IMR-90 (cell line): Measurements from ENCODE around the gene IFFO2. TPM values are rescaled to one million over a fixed set of nuclear protein-coding genes. Genes with fewer than 3 reads are reported as not detected.

Source experiments
- ATAC-seq: fragments of 200-7000 bp; cut with Tn5 transposase; 2 replicates; pipeline ENCODE4 v1.9.1; 2020; ENCODE audit warnings: low read depth, mild to moderate bottlenecking, moderate library complexity
- BruUV-seq: library from RNA; stranded (reverse); fragments of 400-500 nt; replicated peaks from 2 replicates; lab custom pipeline; 2021; lab: Mats Ljungman, UMichigan
- CTCF ChIA-PET: fragments of 300-600 bp; formaldehyde crosslinking; extraction: SDS; loops from one replicate; lab custom pipeline; 2021; ENCODE audit warnings: antibody characterized with exemption; lab: Yijun Ruan, JAX
- POLR2A ChIA-PET: fragments of 300-600 bp; sonication (Branson Sonifier 250); formaldehyde crosslinking; loops from one replicate; lab custom pipeline; 2022; ENCODE audit warnings: antibody characterized with exemption; ENCODE audit not compliant: unreplicated experiment; lab: Charles Lee
- DNase-seq: peaks from one replicate; pipeline ENCODE4 v3.0.0; 2013
- H2AFZ ChIP-seq: replicated peaks from 2 replicates; pipeline ENCODE3; 2013; ENCODE audit warnings: low read length, mild to moderate bottlenecking; ENCODE audit not compliant: poor library complexity
- H2AK5ac ChIP-seq: 2 replicates; pipeline ENCODE4 v1.6.1; 2013; ENCODE audit warnings: low read depth, low read length, inconsistent platforms
- H2AK9ac ChIP-seq: replicated peaks from 2 replicates; pipeline ENCODE3; 2013; ENCODE audit warnings: mild to moderate bottlenecking, low read depth, low read length, moderate library complexity; ENCODE audit not compliant: poor library complexity
- H2BK120ac ChIP-seq: 2 replicates; pipeline ENCODE4 v1.6.1; 2013; ENCODE audit warnings: low read depth, low read length, inconsistent platforms
- H2BK15ac ChIP-seq: 3 replicates; pipeline ENCODE4 v1.6.1; 2013; ENCODE audit warnings: low read depth, low read length, inconsistent platforms
- H2BK20ac ChIP-seq: 2 replicates; pipeline ENCODE4 v1.6.1; 2013; ENCODE audit warnings: low read depth, mild to moderate bottlenecking, inconsistent platforms, low read length, moderate library complexity
- H2BK5ac ChIP-seq: 2 replicates; pipeline ENCODE4 v1.6.1; 2013; ENCODE audit warnings: mild to moderate bottlenecking, low read depth, low read length, inconsistent platforms; ENCODE audit not compliant: poor library complexity, severe bottlenecking
- H3K14ac ChIP-seq: replicated peaks from 2 replicates; pipeline ENCODE4 v1.6.1; 2013; ENCODE audit warnings: low read depth, low read length, inconsistent platforms
- H3K18ac ChIP-seq: 2 replicates; pipeline ENCODE4 v1.6.1; 2013; ENCODE audit warnings: low read depth, low read length, control low read depth
- H3K23ac ChIP-seq: 2 replicates; pipeline ENCODE4 v1.6.1; 2013; ENCODE audit warnings: low read depth, low read length, inconsistent platforms
- H3K27ac ChIP-seq: 2 replicates; pipeline ENCODE4 v1.5.1; 2013; ENCODE audit warnings: mild to moderate bottlenecking, control low read depth, low read length; ENCODE audit not compliant: insufficient read depth
- H3K27me3 ChIP-seq: 2 replicates; pipeline ENCODE4 v1.6.1; 2013; ENCODE audit warnings: low read length; ENCODE audit not compliant: control insufficient read depth, insufficient read depth
- H3K36me3 ChIP-seq: 2 replicates; pipeline ENCODE4 v1.6.1; 2013; ENCODE audit warnings: low read length, mixed read lengths; ENCODE audit not compliant: control insufficient read depth, insufficient read depth
- H3K4ac ChIP-seq: 2 replicates; pipeline ENCODE4 v1.6.1; 2013; ENCODE audit warnings: low read depth, low read length, inconsistent platforms
- H3K4me1 ChIP-seq: 2 replicates; pipeline ENCODE4 v1.6.1; 2013; ENCODE audit warnings: low read length, mixed read lengths; ENCODE audit not compliant: control insufficient read depth, insufficient read depth
- H3K4me2 ChIP-seq: 2 replicates; pipeline ENCODE4 v1.6.1; 2013; ENCODE audit warnings: low read depth, mild to moderate bottlenecking, control low read depth, low read length, moderate library complexity
- H3K4me3 ChIP-seq: 2 replicates; pipeline ENCODE4 v1.5.1; 2013; ENCODE audit warnings: low read depth, mild to moderate bottlenecking, control low read depth, low read length, moderate library complexity; ENCODE audit not compliant: insufficient read depth
- H3K56ac ChIP-seq: 2 replicates; pipeline ENCODE4 v1.6.1; 2013; ENCODE audit warnings: low read length, inconsistent platforms; ENCODE audit not compliant: insufficient read depth; ENCODE audit errors: extremely low read depth
- H3K79me1 ChIP-seq, 2 experiments: 2 replicates each; pipeline ENCODE4 v1.6.1; 2013; ENCODE audit warnings: low read length in 2 of 2, inconsistent platforms in 1 of 2, low read depth in 1 of 2
- H3K9ac ChIP-seq: 2 replicates; pipeline ENCODE4 v1.6.1; 2013; ENCODE audit warnings: low read depth, low read length, control low read depth
- H3K9me1 ChIP-seq: 2 replicates; pipeline ENCODE4 v1.6.1; 2013; ENCODE audit warnings: low read length, inconsistent platforms; ENCODE audit not compliant: insufficient read depth
- H3K9me3 ChIP-seq: 2 replicates; pipeline ENCODE4 v1.6.1; 2013; ENCODE audit warnings: low read length; ENCODE audit not compliant: control insufficient read depth, insufficient read depth
- H4K20me1 ChIP-seq: 2 replicates; pipeline ENCODE4 v1.6.1; 2013; ENCODE audit warnings: low read length, inconsistent platforms; ENCODE audit not compliant: insufficient read depth
- H4K5ac ChIP-seq: 2 replicates; pipeline ENCODE4 v1.6.1; 2013; ENCODE audit warnings: mild to moderate bottlenecking, low read depth, low read length, control low read depth
- H4K8ac ChIP-seq, 2 experiments: 2 replicates each; pipeline ENCODE4 v1.6.1; 2013; ENCODE audit warnings: low read depth in 2 of 2, low read length in 2 of 2, control low read depth in 1 of 2, inconsistent platforms in 1 of 2
- H4K91ac ChIP-seq: 2 replicates; pipeline ENCODE4 v1.6.1; 2013; ENCODE audit warnings: low read depth, low read length, inconsistent platforms; ENCODE audit not compliant: insufficient read depth
- BHLHE40 ChIP-seq: fragments of 150-350 bp; IDR thresholded peaks from 2 replicates; pipeline ENCODE4 v1.6.1; 2016; ENCODE audit warnings: mild to moderate bottlenecking, low read depth, low read length
- CEBPB ChIP-seq: IDR thresholded peaks from 2 replicates; pipeline ENCODE4 v1.6.1; 2012; ENCODE audit warnings: low read depth, low read length, improper control_type of control experiment
- FOS ChIP-seq: fragments of 150-350 bp; IDR thresholded peaks from 2 replicates; pipeline ENCODE4 v1.6.1; 2016; ENCODE audit warnings: low read depth, low read length
- MAFK ChIP-seq: IDR thresholded peaks from 2 replicates; pipeline ENCODE4 v1.6.1; 2012; ENCODE audit warnings: low read depth, low read length, improper control_type of control experiment
- MAZ ChIP-seq: IDR thresholded peaks from 2 replicates; pipeline ENCODE4 v1.6.1; 2012; ENCODE audit warnings: low read depth, mild to moderate bottlenecking, low read length, improper control_type of control experiment, moderate library complexity, borderline replicate concordance
- RFX5 ChIP-seq: IDR thresholded peaks from 2 replicates; pipeline ENCODE4 v1.8.0; 2012; ENCODE audit warnings: low read depth, mild to moderate bottlenecking, low read length, moderate library complexity
- WGBS, 2 experiments: methylation state at CpG; one replicate each; pipeline versions ENCODE4 v1.1.5 to v1.1.7; 2013; ENCODE audit warnings: missing lambda C conversion rate in 2 of 2; ENCODE audit not compliant: insufficient read length in 1 of 2; ENCODE audit errors: extremely low coverage in 2 of 2; 5-methylcytosine and 5-hydroxymethylcytosine counted together
- dilution Hi-C: fragments of 300-500 bp; cut with HindIII; formaldehyde crosslinking; loops from one replicate; pipeline ENCODE4 v1.14.3; 2018; ENCODE audit warnings: low sequenced_read_pairs; ENCODE audit not compliant: unreplicated experiment
- in situ Hi-C: fragments of 300-500 bp; cut with MboI; formaldehyde crosslinking; loops from 3 replicates; pipeline ENCODE4 v1.14.3; 2019; ENCODE audit warnings: low sequenced_read_pairs, inconsistent platforms, mixed read lengths
- intact Hi-C: fragments of 100-400 bp; cut with micrococcal nuclease; formaldehyde crosslinking; loops from 2 replicates; pipeline ENCODE4 v1.10.0; 2022
- polyA plus RNA-seq, 3 experiments: library from polyadenylated mRNA; depleted of rRNA; stranded (reverse); fragments of >200 nt; gene quantifications; 2 replicates each; pipeline ENCODE4 v1.2.3, GENCODE V29; 2012; ENCODE audit warnings: low replicate concordance in 1 of 3
- total RNA-seq: library from RNA; depleted of rRNA; stranded (reverse); fragments of >200 nt; gene quantifications from 2 replicates; pipeline ENCODE4 v1.2.3, GENCODE V29; 2012
- TF ChIP-seq, protein P1 (sequence below): conservative IDR thresholded peaks from 2 replicates; pipeline ENCODE4 v1.5.1; 2012; ENCODE audit warnings: mild to moderate bottlenecking, low read depth, low read length, improper control_type of control experiment

IFFO2 gene
- total and polyA plus RNA-seq, 2 of the 4 experiments (the other 2 are of a cell fraction), result 14.5 to 18.2 TPM

DNA sequence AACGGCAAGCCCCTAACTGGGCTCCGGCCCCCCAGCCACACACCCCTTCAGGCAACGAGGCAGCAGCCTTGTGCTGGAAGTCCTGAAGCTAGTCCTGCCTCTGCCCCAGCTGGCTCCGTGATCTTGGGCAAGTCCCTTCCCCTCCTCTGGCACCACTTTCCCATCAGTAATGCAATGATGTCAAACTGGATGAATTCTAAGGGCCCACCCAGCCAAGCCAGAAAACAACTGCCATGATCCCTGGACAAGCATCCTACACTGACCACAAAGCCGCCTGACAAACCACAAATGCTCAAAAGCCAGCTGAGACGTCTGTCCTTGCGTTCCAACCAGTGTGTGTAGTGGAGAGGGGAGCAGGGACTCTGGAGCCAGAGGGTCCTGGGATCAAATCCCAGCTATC is 26.8 kb downstream of the IFFO2 start:
- Histone ChIP-seq H3K4ac (peak overlapping the region; percentile 100), H2AFZ (no peak overlapping the region), H2BK120ac (peak overlapping the region; percentile 98; the same call in 1 of the 2 replicates), H3K27me3 (no peaks in the 10 kb centered on the region), H2AK9ac (peak overlapping the region; percentile 74), H3K18ac (no peak overlapping the region), H2AK5ac (peak overlapping the region; percentile 61), H2BK15ac (peak overlapping the region; percentile 66; the same call in 1 of the 3 replicates), H3K4me3 (no peak overlapping the region), H4K8ac (no peak overlapping the region), H2BK5ac (peak overlapping the region; percentile 11), H3K9ac (no peak overlapping the region), H3K9me1 (peaks cover 36% of the 10 kb centered on the region), H3K56ac (no peak overlapping the region), H3K4me1 (peaks cover 39% of the 10 kb centered on the region), H3K4me2 (no peak overlapping the region), H4K20me1 (peaks cover 30% of the 10 kb centered on the region; the same call in 1 of the 2 replicates), H4K5ac (no peak overlapping the region), H4K91ac (peak overlapping the region; percentile 69; the same call in 1 of the 2 replicates), H3K27ac (no peak overlapping the region), H3K36me3 (no peaks in the 10 kb centered on the region), H3K9me3 (no peaks in the 10 kb centered on the region), H3K14ac (peak overlapping the region; percentile 53; the same call in 1 of the 2 replicates), H3K79me1 (peaks cover 24 to 85% of the 10 kb centered on the region in 2 experiments; a peak in 3 of 4 replicates), H2BK20ac (no peak overlapping the region), H3K23ac (no peak overlapping the region)
- WGBS, 2 experiments, result 80% methylated on average over 1 of the region's 7 CpGs; no CpG with 5 or more reads in 1 of the 2 experiments
- POLR2A ChIA-PET, result no interaction called here
- peak; percentile 83 for DNase-seq
- BruUV-seq, result no TSS peak
- TF ChIP-seq MAFK, result no peak
- peak; percentile 46; the same call in 1 of the 2 replicates for TF ChIP-seq CEBPB
- TF ChIP-seq MAZ, result no peak
- no peak for TF ChIP-seq FOS
- TF ChIP-seq BHLHE40, result no peak
- TF ChIP-seq, protein P1, sequence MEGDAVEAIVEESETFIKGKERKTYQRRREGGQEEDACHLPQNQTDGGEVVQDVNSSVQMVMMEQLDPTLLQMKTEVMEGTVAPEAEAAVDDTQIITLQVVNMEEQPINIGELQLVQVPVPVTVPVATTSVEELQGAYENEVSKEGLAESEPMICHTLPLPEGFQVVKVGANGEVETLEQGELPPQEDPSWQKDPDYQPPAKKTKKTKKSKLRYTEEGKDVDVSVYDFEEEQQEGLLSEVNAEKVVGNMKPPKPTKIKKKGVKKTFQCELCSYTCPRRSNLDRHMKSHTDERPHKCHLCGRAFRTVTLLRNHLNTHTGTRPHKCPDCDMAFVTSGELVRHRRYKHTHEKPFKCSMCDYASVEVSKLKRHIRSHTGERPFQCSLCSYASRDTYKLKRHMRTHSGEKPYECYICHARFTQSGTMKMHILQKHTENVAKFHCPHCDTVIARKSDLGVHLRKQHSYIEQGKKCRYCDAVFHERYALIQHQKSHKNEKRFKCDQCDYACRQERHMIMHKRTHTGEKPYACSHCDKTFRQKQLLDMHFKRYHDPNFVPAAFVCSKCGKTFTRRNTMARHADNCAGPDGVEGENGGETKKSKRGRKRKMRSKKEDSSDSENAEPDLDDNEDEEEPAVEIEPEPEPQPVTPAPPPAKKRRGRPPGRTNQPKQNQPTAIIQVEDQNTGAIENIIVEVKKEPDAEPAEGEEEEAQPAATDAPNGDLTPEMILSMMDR, result no peak
- TF ChIP-seq RFX5, result no peak
- CTCF ChIA-PET, result interaction anchor here (0.7 to 1.4 kb wide), 3 partner anchors 16 to 23 kb away, joined by 3 to 6 read pairs (median 3); no protein-coding TSS in a partner anchor
- intact Hi-C loops (no loop called here), dilution Hi-C loops (no loop called here), in situ Hi-C loops (no loop called here)
- ATAC-seq, result 0 out of 2 replicates have a peak, but pooled peaks have one; percentile 1
